Dedifferentiated amniotic fluid mesenchymal stem cell (primary cell): ENCODE measurements around the gene ZNF169.
"Not testable (repeated sequence)": the region's sequence is repeated elsewhere in the genome, so short reads cannot be mapped to it uniquely, and the experiment has no call there.

Experiments
- DNase-seq: peaks from one replicate; pipeline ENCODE4 v3.0.0-alpha.2; 2016; ENCODE audit errors: extremely low spot score

Gene ZNF169

DNA sequence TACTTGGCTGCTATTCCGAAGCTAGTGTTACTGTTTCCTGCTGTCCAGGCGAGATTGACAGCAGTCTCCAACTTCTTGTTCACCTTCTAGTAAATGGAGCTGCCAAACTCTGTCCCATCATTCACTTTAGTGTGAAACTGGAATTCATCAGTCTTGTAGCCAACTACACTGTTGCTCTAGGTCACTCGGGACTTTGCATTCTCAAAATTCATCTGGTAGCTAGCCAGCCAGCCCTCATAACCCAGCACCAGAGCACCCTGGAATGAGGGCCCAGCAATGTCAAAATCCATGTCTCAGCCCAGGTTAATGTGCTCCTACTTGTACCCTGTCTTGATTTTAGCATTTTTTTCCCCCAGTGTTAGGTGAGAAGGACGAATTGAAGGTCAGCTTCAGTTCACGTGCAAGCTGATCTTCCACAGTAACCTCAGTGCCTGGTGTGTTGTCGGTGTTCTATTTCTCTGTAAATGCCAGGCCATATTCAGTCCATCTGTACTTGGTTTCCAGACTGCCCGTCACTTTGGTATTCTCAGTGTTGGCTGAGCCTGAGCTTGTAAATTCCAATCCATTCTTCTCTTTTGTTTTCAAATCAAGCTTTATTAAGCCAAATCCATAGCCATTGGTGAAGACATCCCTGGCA, 28.9 kb downstream of the ZNF169 start:
- DNase-seq, result no peak

DNA sequence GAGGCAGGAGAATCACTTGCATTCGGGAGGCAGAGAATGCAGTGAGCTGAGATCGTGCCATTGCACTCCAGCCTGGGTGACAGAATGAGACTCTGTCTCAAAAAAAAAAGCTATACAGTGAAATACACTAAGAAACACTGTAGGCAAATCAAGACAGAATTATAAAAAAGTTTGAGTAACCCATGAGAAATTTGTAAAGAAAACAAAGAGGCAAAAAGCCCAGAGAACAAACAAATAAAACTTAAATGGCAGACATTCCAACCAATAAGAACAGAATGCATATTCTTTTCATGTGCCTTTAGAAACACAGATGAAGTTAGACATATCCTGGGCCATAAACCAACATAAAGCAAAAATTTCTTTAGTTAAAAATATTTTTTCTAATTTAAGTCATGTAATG, 30.6 kb downstream of the ZNF169 start:
- DNase-seq, result peak; percentile 45

GRCh38 chr9:94298949-94299599, 40.0 kb downstream of the ZNF169 start:
- DNase-seq, result no peak

DNA sequence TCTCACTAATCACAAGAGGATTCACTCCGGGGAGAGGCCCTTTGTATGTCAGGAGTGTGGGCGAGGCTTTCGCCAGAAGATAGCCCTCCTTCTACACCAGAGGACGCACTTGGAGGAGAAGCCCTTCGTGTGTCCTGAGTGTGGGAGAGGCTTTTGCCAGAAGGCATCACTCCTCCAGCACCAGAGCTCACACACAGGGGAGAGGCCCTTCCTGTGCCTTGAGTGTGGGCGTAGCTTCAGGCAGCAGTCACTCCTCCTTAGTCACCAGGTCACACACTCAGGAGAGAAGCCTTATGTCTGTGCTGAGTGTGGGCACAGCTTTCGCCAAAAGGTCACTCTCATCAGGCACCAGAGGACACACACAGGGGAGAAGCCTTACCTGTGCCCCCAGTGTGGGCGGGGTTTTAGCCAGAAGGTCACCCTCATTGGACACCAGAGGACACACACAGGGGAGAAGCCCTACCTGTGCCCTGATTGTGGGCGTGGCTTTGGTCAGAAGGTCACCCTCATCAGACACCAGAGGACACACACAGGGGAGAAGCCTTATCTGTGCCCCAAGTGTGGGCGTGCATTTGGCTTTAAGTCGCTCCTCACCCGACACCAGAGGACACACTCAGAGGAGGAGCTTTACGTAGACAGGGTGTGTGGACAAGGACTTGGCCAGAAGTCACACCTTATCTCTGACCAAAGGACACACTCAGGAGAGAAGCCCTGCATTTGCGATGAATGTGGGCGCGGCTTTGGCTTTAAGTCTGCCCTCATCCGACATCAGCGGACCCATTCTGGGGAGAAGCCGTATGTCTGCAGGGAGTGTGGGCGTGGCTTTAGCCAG, 41.6 kb downstream of the ZNF169 start:
- no peak for DNase-seq

- DNase-seq, result no peak
These were observed 42.5 kb downstream of the ZNF169 start for GRCh38 chr9:94301583-94301982.

DNA sequence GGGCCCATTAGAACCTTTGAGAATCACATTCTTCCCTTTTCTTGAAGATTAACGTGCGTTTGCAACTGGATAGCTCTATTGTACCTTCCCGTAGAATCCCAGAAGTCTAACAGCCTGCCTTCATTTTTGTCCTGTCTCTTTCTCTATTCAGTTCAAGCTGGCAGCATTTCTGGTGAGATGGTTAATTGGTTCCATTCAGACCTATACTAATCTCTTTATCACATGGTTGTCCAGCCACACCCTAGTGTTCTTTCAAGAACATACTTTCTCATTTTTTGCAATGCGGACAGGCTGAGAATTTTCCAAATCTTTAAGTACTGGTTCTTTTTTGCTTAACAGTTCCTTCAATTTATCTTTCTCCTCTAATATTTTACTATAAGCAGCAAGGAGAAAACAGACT, 43.3 kb downstream of the ZNF169 start:
- no peak for DNase-seq

- DNase-seq, result no peak
These were observed 44.2 kb downstream of the ZNF169 start for GRCh38 chr9:94303321-94303720.

DNA sequence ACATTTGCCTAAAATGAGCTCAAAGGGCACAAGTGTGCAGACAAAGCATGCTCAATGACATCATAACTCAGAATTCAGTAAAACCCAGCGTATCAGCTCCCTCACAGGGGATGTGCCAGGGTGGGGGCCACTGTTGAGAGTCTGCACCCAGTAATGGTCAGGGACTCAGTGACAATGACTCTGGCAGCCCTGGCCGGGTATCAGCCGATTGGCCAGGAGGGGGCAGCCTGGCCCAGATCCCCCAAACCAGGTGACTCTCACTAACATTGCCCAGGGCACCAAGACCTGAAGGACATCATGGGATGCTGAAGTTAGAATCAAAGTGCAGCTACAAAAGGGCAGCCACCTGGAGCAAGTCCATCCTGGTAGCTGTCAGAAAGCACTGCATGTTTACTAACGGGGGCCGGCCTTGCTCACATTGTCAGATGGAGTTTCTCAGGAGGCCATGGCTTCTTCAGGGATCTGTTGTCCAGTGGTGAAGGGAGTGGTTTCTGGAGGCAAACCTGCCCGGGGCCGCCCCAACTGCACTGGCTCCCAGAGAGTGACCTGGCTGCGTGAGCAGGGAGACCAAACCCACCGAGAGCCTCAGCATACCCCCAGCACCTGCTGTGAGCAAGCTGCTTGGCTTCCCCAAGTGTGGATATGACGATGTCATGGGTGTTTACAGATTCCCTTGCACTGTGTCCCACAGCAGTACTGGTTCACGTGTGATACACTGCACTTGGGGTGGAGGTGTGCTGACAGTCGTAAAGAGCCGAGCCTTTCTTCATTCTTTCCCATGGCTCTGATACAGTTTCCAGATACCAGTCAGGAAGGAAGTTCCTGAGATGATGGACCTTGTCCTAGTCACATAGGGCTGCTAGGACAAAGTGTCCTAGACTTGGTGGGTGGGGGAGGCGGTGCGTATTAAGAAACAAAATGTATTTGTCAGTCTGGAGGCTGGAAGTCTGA, 56.2 kb downstream of the ZNF169 start:
- DNase-seq, result not testable (repeated sequence)

GRCh38 chr9:94316236-94316635, 57.1 kb downstream of the ZNF169 start:
- not testable (repeated sequence) for DNase-seq

DNA sequence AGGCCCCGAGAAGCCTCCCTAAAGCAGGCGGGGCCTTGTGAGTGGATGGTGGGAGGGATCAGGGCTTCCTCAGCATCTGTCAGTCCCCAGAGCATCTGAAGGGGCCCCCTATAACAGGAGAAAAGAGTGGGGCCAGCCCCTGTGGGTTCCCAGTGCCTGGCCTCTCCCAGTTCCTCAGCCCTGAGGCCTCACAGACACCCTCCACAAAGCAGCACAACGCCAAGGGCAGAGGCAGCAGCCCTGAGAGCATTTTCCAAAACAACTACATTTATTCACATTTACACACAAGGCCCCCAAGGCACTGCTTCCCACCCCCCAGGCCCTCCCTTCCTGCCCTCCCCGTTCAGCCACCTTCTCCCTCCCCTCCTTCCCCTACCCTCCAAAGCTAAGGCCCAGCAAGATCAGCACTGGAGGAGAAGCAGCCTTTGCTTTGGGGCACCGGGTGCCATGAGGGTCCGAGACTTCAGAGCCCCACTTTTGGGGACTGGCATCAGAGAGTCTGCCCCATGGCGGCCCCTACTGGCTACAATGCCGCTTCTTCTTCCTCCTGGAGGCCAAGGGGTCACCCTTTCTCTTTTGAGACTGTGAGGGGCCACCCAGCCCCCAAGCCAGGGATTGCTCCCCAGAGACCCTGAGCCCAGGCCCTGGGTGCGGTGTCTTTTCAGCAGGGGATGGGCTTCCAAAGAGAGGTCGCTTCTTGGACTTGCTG, 59.0 kb downstream of the ZNF169 start:
- DNase-seq, result not testable (repeated sequence)

- DNase-seq, result not testable (repeated sequence)
These were observed 63.3 kb downstream of the ZNF169 start for GRCh38 chr9:94322342-94322940.

DNA sequence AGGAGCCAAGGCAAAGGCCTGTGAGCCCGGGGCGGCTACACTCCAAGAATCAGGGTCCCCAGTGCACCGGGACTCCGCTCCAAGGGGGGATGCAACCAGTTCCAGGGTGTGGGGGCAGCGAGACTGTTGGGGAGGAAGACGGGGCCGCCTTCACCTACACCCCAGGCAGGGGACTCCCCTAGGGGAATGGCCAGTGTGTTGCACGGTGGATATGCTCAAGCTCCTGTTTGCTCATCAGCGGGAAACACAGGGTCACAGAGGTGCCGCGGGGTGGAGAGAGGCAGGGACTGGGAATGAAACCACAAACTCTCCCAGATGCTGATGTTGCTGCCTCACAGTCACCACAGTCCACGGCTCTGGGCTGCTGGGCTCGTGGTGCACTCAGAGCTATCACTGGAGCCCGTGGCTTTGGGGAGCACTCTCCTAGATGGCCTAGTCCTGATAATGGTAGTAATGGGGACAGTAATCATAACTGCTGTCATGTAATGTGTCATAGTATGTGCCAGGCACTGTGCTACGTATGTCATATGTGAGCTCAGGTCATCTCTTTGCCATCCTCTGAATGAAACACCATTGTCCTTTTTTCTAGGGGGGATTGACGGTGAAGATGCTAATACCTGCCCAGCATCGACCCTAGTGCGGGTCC, 64.2 kb downstream of the ZNF169 start:
- not testable (repeated sequence) for DNase-seq

- DNase-seq, result not testable (repeated sequence)
These were observed 66.5 kb downstream of the ZNF169 start for GRCh38 chr9:94325583-94325982.

GRCh38 chr9:94328544-94328943, 69.4 kb downstream of the ZNF169 start, which contains the start of gene NUTM2F:
Gene NUTM2F (minus strand): TSS chr9:94328644. CDS start chr9:94328623, 21 bp downstream.
- DNase-seq, result not testable (repeated sequence)

DNA sequence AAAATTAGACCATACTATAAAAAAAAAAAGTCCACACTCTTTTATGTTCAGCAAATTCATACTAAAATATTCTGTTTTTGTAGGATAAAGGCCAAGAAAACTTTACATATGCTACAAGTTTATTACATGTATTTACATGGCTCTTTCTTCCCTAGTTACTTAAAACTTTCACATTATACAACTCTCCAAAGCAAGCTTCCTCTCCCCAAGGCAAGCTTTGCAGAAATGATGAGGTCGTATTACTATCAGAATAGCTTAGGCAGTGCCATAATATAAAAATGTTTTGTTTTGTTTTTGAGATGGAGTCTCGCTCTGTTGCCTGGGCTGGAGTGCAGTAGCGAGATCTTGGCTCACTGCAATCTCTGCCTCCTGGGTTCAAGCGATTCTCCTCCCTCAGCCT, 77.3 kb downstream of the ZNF169 start:
- not testable (repeated sequence) for DNase-seq

DNA sequence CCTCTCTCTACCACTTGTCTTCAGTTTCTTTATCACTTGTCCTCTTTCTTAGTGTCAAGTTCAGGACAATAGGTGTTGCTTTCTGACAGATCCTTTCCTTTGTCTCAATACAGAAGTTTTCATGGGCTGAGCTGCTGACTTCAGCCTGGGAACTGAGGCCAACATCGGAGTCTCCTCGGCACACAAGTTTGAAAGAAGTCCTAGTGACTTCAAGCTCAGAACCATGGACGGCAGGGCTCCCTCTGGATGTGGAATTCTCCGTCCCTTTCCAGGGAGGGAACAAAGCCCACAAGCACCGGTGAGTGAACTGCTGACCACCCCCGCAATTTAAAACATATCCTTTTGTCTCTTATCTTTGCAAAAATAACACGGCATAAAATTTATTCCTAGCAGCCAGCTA, 79.6 kb downstream of the ZNF169 start:
- not testable (repeated sequence) for DNase-seq

DNA sequence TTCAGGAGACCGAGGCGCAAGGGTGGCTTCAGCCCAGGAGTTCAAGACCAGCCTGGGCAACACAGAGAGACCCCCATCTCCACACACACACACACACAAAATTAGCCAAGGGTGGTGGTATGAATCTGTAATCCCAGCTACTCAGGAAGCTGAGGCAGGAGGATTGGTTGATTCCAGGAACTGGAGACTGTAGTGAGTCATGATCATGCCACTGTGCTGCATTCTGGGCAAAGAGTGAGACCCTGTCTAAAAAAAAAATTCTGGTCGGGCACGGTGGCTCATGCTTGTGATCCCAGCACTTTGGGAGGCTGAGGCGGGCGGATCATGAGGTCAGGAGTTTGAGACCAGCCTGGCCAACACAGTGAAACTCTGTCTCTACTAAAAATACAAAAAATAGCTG, 80.6 kb downstream of the ZNF169 start:
- DNase-seq, result not testable (repeated sequence)

GRCh38 chr9:94340750-94341149, 81.7 kb downstream of the ZNF169 start:
- not testable (repeated sequence) for DNase-seq

- DNase-seq, result not testable (repeated sequence)
These were observed 82.6 kb downstream of the ZNF169 start for GRCh38 chr9:94341703-94342102.

DNA sequence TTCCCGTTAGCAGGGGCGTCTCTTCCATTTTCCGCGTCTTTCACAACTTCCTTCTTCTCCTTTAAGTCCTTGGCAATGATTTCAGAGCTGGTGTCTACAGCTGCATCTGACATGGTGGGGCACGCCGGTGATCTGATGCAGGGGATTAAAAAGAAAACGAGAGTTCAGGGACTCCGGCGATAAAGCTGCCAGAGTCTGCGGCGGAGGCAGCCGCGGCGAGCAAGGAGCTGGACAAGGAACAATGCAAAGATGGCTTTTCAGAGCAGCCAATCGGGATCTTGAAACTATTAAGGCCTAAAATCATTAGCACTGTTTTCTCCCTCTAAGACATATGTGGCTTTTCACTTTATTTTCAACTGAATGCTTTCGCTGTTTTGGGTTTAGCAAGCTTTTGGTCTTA, 88.4 kb downstream of the ZNF169 start:
- DNase-seq, result not testable (repeated sequence)
